GM12873 (cell line): Measurements from ENCODE around the gene PRDX2.

ENCODE experiments used
- TF ChIP-seq, protein P1 (sequence below): IDR thresholded peaks from 2 replicates; pipeline ENCODE4 v1.5.1; 2012; ENCODE audit warnings: low read depth, mild to moderate bottlenecking, moderate library complexity, low read length, control low read depth; ENCODE audit not compliant: insufficient read depth; ENCODE audit errors: missing control alignments

PRDX2 gene

GRCh38 chr19:12756150-12756883 lies 45.3 kb downstream of the PRDX2 start:
- TF ChIP-seq, protein P1, sequence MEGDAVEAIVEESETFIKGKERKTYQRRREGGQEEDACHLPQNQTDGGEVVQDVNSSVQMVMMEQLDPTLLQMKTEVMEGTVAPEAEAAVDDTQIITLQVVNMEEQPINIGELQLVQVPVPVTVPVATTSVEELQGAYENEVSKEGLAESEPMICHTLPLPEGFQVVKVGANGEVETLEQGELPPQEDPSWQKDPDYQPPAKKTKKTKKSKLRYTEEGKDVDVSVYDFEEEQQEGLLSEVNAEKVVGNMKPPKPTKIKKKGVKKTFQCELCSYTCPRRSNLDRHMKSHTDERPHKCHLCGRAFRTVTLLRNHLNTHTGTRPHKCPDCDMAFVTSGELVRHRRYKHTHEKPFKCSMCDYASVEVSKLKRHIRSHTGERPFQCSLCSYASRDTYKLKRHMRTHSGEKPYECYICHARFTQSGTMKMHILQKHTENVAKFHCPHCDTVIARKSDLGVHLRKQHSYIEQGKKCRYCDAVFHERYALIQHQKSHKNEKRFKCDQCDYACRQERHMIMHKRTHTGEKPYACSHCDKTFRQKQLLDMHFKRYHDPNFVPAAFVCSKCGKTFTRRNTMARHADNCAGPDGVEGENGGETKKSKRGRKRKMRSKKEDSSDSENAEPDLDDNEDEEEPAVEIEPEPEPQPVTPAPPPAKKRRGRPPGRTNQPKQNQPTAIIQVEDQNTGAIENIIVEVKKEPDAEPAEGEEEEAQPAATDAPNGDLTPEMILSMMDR: no peak

- TF ChIP-seq, protein P1: no peak
Observed at GRCh38 chr19:12754465-12755196, 47.0 kb downstream of the PRDX2 start.

DNA sequence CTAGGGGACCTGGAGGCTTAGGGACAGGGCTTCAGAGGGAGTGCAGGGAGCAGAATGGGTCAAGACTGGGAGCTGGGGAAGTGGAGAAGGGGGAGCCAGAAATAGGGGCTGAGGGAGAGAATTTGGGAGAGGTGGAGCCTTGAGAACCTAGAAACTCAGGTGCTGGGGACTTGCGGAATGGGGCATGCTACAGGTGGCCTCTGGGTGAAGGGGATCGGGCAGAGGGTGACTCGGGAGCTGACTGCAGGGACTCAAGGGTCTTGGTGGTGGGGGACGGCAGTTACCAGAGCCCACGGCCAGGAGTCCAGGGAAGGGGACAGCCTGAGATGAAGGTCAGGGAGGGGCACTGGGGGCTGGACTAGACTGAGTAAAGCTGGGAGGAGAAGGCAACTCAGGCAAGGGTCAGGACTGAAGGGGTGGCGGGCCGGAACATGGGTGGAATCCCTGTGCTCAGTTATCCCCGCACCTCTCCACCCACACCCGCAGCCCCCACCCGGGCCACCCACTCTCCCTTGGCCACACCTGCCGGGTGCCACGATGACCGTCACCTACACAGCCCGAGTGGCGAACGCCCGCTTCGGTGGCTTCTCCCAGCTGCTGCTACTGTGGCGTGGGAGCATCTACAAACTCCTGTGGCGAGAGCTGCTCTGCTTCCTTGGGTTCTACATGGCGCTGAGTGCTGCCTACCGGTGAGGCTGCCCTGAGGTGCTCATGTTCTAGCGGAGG lies 49.4 kb downstream of the PRDX2 start:
- TF ChIP-seq, protein P1: no peak

DNA sequence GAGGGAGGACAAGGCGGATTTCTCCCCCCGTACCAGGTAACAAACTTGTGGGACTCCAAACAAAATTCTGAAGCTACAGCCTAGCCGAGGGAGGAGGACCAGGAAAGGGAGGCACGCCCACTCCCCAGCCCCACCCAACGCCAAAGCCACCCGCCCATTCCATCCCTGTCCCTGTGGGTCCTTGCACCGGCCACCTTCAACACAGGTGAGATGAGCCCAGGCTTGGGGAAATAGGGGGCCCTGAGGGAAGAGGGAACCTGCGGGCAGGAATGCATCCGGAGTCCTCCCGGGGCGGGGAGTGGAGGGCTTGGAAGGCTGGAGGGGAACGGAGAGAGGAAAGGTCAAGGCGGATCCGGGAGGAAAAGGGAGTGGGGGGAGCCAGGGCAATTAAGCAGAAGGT lies 50.0 kb downstream of the PRDX2 start, which contains the start of gene BEST2:
TSS of gene BEST2 (plus strand) at position 157 of the 400 bp plus-strand sequence. CDS start 802 bp downstream, outside the sequence.
- TF ChIP-seq, protein P1: no peak

- TF ChIP-seq, protein P1: no peak
Observed at GRCh38 chr19:12750851-12751250, 50.7 kb downstream of the PRDX2 start.

DNA sequence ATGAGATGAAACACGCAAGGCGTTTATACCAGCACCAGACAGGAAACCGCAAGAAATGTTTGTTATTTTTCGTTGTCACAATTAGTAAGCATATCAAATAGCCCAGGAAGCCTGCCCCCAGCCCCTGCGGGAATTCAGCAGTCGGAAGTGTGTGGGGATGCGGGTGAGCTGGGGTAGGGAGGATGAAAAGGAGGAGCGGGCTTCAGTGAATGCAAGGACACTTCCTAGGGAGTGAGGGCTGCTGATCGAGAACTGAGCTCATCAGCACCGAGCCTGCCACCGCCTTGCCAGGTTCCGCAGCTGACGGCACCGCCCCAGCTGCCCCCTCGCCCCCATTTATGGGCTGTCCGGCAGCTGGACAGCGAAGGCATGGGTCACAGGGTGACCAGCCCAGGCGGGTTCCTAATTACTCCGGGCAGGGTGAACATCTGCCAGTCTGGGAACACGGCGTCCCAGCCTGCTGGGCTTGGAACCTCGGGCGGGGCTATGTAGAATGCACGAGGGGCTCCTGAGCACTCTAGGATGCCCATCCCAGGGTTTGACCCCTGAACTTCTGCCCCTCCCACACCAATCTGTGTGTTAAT lies 51.6 kb downstream of the PRDX2 start:
- TF ChIP-seq, protein P1: no peak
